ENCODE results near the gene EVPL.
"Not testable (repeated sequence)": the region's sequence is repeated elsewhere in the genome, so short reads cannot be mapped to it uniquely, and the experiment has no call there.

Gene EVPL

DNA sequence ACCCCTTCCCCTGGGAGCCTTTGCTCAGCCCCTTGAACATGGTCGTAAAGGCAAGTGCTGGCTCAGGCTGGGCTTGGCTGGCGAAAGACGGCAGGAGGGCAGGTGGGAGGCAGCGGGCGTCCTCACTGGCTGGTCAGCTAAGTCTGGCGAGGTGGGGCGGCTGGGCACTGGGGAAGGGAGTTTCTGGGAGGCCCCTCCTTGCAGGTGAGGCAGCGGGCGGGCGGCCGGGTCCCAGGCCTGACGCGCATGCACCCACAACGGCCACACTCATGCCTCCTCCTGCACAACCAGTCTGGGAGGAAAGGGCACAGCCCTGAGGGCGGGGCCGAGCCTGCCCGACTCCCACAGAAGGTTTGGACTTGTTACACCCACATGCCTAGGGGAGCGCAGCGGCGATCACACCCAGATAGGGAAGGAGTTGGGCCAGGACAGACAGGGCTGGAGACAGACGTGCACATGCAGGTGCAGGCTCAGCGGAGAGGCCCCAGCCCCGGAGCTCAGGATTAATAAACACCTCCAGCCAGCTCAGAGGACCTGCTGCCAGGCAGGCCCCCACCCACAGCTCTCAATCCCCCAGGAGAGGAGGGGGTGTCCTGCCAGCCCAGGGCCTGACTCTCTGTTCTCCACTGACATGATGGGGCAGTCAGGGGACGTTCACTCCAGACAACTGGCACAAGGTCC lies at the start of gene EVPL:
Gene EVPL (minus strand): TSS at position 148 of the 681 bp plus-strand sequence. CDS start 108 bp downstream, at position 40.
- DNase-seq = no peak

DNA sequence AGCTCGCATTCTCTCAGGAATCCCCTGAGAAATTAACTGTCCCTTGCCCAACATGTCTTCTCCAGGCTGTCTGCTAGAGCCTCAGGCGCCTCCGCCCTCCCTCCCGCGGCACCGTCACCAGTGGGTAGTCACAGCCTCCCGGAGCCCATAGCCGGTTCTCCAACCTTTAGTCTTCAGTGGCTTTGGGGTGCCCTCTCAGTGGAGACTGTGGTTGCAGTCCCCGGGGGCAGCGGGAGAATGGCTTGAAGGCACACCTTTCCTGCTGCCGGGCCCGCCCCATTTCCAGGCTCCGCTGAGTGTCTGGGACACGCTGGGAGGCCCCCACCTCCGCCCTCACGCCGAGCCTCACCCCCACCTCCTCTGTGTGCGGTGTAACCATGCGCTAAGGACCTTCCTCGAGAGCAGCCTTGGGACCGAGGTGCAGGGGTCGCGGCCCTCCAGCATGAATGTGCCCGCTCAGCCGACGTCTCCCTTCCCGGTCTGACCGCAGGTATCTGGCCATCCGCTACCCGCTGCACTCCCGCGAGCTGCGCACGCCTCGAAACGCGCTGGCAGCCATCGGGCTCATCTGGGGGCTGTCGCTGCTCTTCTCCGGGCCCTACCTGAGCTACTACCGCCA lies 49.1 kb upstream of the EVPL start:
- DNase-seq = no peak

DNA sequence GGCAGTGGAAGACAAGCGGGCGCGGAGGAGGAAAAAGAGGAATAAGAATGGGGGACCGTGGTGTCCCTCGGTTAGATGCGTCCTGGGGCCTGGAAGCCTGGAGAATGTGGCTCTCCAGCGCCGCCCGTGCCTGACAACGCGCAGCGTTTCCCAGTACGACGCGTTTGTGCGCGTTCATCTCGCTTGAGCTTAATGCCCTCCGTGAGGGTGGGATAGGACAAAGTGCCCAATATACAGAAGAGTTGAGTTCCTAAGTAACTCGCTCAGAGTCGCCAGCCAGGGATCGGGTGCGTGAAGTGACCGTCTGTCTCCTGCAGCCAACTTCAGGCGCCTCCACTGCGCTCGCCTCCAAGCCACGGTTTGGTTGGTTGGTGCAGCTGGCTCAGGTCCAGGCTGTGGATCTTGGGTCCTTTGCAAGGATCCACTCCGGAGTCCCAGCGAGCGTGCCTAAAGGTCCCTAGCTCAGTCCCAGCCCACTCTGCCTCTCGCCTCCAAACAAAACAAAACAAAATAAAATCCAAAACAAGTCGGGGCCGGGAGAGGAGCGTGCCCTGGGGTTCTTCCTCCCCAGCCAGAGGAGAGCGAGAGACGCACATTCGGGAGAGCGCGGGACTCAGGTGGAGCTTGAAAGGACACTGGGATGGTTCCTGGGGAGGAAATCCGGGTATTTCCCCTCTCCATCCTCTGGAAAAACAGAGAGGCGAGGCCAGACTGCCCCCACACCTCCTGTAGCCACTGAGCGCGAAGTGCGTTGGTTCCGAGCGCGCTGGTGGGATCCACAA lies 48.4 kb upstream of the EVPL start:
- no peak for DNase-seq

- DNase-seq = no peak
These were observed 47.6 kb upstream of the EVPL start, which contains the start of gene GALR2 for GRCh38 chr17:76074390-76075363. Gene GALR2 (plus strand): TSS chr17:76074781. CDS start chr17:76074884, 103 bp downstream.

- peak; percentile 89 for DNase-seq
These were observed 45.2 kb upstream of the EVPL start, which contains the start of gene SRP68 for GRCh38 chr17:76072148-76072858. Gene SRP68 (minus strand): TSS chr17:76072517. CDS start chr17:76072491, 26 bp downstream.

- no peak for DNase-seq
These were observed 44.5 kb upstream of the EVPL start for GRCh38 chr17:76071531-76072147.

DNA sequence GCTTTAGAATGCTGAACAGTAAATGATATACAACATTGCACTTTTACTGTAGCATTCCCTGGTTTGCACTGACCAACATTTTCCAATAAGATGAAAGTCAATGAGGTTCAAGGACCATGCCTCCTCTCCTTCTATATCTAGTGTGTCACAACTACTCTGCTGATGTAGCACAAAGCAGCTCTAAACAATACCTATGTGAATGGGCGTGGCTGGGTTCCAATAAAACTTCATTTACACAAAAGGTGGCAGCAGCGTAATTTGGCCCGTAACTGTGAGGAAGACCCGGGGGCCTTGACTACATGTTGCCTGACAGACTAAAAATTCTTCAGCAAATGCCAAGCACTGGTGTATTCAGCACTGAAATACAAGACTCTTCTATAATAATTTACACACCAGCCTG lies 38.7 kb upstream of the EVPL start:
- no peak for DNase-seq

DNA sequence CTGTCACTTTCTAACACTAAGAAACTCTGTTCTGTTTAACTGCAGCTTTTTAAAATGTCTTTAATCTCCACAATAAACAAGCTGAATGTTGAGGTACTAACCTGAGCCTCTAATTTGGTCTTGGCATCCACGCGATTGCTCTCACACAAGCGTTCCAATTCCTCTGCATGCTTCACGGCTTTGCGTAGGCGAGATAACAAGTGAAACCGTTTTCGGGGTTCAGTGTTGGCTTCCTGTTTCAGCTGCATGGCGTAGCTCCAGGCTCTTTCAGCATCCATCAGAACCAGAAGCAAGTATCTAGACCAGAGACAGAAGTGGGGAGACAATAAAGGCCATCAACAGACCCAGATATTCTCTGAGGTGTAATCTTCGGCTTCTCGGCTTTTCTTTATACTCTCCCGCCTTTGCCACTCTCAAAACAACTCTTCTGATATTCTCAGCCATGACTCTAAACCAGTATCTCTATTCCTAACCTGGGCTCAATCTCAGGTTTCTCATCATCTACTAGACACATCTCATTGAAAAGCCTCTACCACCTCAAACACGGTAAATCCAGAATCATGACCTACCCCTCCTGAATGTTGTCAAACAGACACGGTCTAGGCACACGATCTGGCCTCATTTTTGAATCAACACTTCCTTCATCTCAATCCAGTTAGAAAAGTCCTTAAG lies 36.9 kb upstream of the EVPL start:
- no peak for DNase-seq

DNA sequence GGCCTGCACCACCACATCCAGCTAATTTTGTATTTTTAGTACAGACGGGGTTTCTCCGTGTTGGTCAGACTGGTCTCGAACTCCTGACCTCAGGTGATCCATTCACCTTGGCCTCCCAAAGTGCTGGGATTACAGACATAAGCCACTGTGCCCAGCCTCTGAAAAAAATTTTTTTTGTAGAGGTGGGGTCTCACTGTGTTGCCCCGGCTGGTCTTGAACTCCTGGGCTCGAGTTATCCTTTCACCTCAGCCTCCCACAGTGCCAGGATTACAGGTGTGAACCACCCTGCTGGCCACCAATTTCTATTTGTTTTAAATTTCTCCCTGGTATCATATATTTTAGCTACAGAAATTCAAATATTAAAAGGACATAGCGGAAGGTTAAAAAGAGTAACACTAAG lies 31.2 kb upstream of the EVPL start:
- not testable (repeated sequence) for DNase-seq

DNA sequence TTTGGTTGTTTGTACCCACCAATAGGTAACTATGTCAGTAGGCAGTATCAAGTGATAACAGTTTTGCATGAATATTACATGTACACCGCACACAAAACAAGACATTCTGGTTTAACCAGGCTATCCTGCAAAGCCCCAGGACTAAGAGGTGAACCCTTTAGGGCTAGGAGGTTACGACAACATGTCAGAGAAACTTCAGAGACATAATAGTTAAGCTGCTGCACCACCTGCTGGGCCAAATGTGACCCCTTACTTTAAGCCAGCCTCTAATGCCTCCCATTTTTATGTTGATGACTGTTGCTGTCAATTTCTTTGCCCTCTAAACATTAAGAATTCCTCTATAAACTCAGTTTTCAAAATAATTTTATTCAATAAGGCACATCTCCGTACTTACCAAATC lies 29.8 kb upstream of the EVPL start:
- no peak for DNase-seq

- DNase-seq = no peak
These were observed 27.0 kb upstream of the EVPL start for GRCh38 chr17:76054112-76054476.

- no peak for DNase-seq
These were observed 26.4 kb upstream of the EVPL start for GRCh38 chr17:76053246-76054111.

DNA sequence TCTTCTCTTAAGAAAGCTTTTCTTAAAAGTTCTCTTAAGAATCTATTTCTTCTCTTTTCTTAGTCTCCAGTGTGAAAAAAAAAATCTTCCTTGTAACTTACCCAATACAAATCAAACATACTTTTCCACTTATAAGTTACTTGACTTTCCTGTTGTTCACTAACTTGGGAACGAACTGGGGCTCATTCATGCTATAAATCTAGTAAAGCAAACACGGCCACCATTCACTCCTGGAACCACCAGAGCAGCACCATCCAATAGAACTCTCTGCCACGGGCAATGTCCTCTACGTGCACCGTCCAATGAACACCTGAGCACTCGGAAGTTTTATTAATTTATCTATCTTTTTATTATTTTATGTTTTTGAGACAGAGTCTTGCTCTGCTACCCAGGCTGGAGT lies 24.5 kb upstream of the EVPL start:
- DNase-seq = no peak

GRCh38 chr17:76050538-76051467 lies 23.7 kb upstream of the EVPL start:
- DNase-seq = no peak

- no peak for DNase-seq
These were observed 22.9 kb upstream of the EVPL start for GRCh38 chr17:76049836-76050537.

DNA sequence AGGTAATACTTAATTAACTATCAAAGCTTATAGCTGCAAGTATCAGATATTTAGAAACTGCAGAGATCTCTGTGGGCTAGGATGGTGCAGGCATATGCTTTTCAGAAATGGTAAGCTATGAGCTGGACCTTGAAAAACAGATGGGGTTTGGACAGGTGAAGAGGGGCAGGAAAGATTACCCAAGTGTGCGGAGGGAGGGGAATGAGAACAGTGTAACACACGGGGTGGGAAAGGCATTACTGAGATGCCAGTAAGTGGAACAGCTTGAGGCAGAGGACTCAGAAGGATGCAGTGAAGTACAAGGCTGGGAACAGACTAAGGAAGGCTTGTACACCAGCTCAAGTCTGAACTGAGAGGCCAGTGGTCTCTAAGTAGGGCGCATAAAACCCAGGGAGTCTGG lies 22.1 kb upstream of the EVPL start:
- no peak for DNase-seq

DNA sequence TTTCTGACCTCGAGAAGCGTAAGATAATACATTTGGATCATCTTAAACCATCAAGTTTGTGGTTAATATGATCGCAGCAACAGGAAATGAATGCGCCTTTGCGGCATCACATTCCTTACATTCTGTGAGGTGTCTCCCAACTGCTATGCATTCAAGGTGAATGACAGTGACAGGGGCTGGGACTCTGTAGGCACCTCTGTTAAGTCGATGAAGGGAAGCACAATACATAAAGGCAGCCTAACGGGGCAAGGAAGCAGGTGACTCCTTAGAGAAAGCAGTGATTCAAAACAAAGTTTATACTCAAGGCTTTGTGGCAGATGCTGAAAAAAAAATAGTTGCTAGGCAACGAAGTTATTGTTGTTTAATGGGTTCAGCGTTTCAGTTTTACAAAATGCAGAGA lies 21.6 kb upstream of the EVPL start:
- no peak for DNase-seq

GRCh38 chr17:76048025-76048605 lies 21.0 kb upstream of the EVPL start:
- DNase-seq = no peak
